AG09319 (cell line): ENCODE data around the gene SV2B.
"Not testable (repeated sequence)": the region's sequence is repeated elsewhere in the genome, so short reads cannot be mapped to it uniquely, and the experiment has no call there.

Source experiments
- DNase-seq: peaks from one replicate; pipeline ENCODE4 v3.0.0-alpha.2; 2010; ENCODE audit warnings: low read depth; ENCODE audit errors: extremely low read depth
- CTCF ChIP-seq: IDR thresholded peaks from 2 replicates; pipeline ENCODE4 v1.5.1; 2011; ENCODE audit warnings: low read depth, mild to moderate bottlenecking, inconsistent platforms, low read length, moderate library complexity

Gene SV2B

GRCh38 chr15:91073768-91074167 is 26.3 kb upstream of the SV2B start:
- no peak for DNase-seq
- TF ChIP-seq CTCF: no peak

GRCh38 chr15:91075739-91076138 is 24.3 kb upstream of the SV2B start:
- no peak for TF ChIP-seq CTCF

GRCh38 chr15:91077029-91077428 is 23.0 kb upstream of the SV2B start:
- no peak for TF ChIP-seq CTCF
- DNase-seq: no peak

More at GRCh38 chr15:91075739-91076138, 24.3 kb upstream of the SV2B start:
- DNase-seq: no peak

GRCh38 chr15:91093866-91094265 is 6.2 kb upstream of the SV2B start:
- DNase-seq: not testable (repeated sequence)

GRCh38 chr15:91098451-91098850 is 1.6 kb upstream of the SV2B start:
- no peak for DNase-seq
- TF ChIP-seq CTCF: no peak

- DNase-seq: no peak
- TF ChIP-seq CTCF: peak; percentile 8
Measured at GRCh38 chr15:91099616-91099994, 452 bp upstream of the SV2B start.

- no peak for TF ChIP-seq CTCF
- no peak for DNase-seq
Measured at GRCh38 chr15:91100814-91101607, 954 bp downstream of the SV2B start.

- DNase-seq: no peak
- TF ChIP-seq CTCF: no peak
Measured at GRCh38 chr15:91101608-91101920, 1.5 kb downstream of the SV2B start.
